ENCODE measurements around the gene CEP295NL.

DNA sequence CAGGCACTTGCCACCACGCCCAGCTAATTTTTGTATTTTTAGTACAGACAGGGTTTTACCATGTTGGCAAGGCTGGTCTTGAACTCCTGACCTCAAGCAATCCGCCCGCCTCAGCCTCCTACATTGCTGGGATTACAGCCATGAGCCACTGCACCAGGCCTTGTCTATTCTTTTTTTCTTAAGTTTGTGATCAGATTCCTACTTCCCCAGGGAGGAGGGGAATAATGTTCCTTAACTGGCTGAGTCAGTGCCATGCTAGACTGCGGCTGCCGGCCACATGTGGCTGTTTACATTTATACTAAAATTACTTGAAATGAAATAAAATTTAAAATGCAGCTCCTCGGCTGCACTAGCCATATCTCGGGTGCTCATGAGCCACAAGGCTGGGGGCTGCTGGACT lies 34.6 kb downstream of the CEP295NL start:
- TF ChIP-seq EZH2 (optimal IDR thresholded peaks at IDR 0.05; ENCODE audit: low read depth, low read length) (no peak), EZH2phosphoT487 (IDR thresholded peaks at IDR 0.05; ENCODE audit: low read length) (no peak)
- TF ChIP-seq, protein P1, sequence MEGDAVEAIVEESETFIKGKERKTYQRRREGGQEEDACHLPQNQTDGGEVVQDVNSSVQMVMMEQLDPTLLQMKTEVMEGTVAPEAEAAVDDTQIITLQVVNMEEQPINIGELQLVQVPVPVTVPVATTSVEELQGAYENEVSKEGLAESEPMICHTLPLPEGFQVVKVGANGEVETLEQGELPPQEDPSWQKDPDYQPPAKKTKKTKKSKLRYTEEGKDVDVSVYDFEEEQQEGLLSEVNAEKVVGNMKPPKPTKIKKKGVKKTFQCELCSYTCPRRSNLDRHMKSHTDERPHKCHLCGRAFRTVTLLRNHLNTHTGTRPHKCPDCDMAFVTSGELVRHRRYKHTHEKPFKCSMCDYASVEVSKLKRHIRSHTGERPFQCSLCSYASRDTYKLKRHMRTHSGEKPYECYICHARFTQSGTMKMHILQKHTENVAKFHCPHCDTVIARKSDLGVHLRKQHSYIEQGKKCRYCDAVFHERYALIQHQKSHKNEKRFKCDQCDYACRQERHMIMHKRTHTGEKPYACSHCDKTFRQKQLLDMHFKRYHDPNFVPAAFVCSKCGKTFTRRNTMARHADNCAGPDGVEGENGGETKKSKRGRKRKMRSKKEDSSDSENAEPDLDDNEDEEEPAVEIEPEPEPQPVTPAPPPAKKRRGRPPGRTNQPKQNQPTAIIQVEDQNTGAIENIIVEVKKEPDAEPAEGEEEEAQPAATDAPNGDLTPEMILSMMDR (IDR thresholded peaks at IDR 0.05; ENCODE audit: low read length): no peak

All from MM.1S (cell line).